H9 (cell line): ENCODE results near the gene MLIP. TPM values are rescaled to one million over a fixed set of nuclear protein-coding genes. Genes with fewer than 3 reads are reported as not detected.
A peak's percentile ranks its signal among the peaks of the same experiment; 100 is the strongest.

Experiments
- DNase-seq: peaks from one replicate; pipeline ENCODE4 v3.0.0-alpha.2; 2017
- H2AFZ ChIP-seq: one replicate; pipeline ENCODE4 v1.6.1; 2013; ENCODE audit warnings: mild to moderate bottlenecking, low read length, control low read depth, moderate library complexity
- H2AK5ac ChIP-seq: 2 replicates; pipeline ENCODE4 v1.6.1; 2013; ENCODE audit warnings: low read length, control low read depth, mixed read lengths; ENCODE audit not compliant: insufficient read length
- H2BK120ac ChIP-seq: one replicate; pipeline ENCODE4 v1.6.1; 2013; ENCODE audit warnings: low read depth, mild to moderate bottlenecking, low read length, control low read depth, inconsistent platforms; ENCODE audit not compliant: poor library complexity, severe bottlenecking
- H2BK12ac ChIP-seq: 2 replicates; pipeline ENCODE4 v1.6.1; 2013; ENCODE audit warnings: low read length, control low read depth, mixed read lengths, low read depth; ENCODE audit not compliant: insufficient read length
- H2BK15ac ChIP-seq: 2 replicates; pipeline ENCODE4 v1.6.1; 2013; ENCODE audit warnings: low read depth, low read length, control low read depth
- H2BK20ac ChIP-seq: one replicate; pipeline ENCODE4 v1.6.1; 2013; ENCODE audit warnings: low read depth, mild to moderate bottlenecking, low read length, control low read depth, inconsistent platforms; ENCODE audit not compliant: poor library complexity, severe bottlenecking
- H2BK5ac ChIP-seq: 2 replicates; pipeline ENCODE4 v1.6.1; 2013; ENCODE audit warnings: low read length, control low read depth, mixed read lengths; ENCODE audit not compliant: insufficient read length
- H3K14ac ChIP-seq: 2 replicates; pipeline ENCODE4 v1.6.1; 2013; ENCODE audit warnings: low read length, control low read depth; ENCODE audit not compliant: insufficient read depth
- H3K18ac ChIP-seq: 2 replicates; pipeline ENCODE4 v1.6.1; 2013; ENCODE audit warnings: low read depth, mild to moderate bottlenecking, mixed read lengths, low read length, control low read depth; ENCODE audit not compliant: insufficient read length
- H3K23ac ChIP-seq: 2 replicates; pipeline ENCODE4 v1.6.1; 2013; ENCODE audit warnings: low read length, control low read depth, mixed read lengths, low read depth; ENCODE audit not compliant: insufficient read length
- H3K23me2 ChIP-seq: 2 replicates; pipeline ENCODE4 v1.6.1; 2013; ENCODE audit warnings: low read depth, mild to moderate bottlenecking, mixed read lengths, low read length, control low read depth; ENCODE audit not compliant: insufficient read length, poor library complexity, severe bottlenecking
- H3K27ac ChIP-seq: 2 replicates; pipeline ENCODE4 v1.5.1; 2013; ENCODE audit warnings: low read length, control low read depth, mixed read lengths, low read depth; ENCODE audit not compliant: insufficient read length
- H3K27me3 ChIP-seq: 2 replicates; pipeline ENCODE4 v1.6.1; 2013; ENCODE audit warnings: low read length, control low read depth, inconsistent platforms; ENCODE audit not compliant: insufficient read depth
- H3K4ac ChIP-seq: 2 replicates; pipeline ENCODE4 v1.6.1; 2013; ENCODE audit warnings: low read depth, mild to moderate bottlenecking, control low read depth, inconsistent platforms, low read length, moderate library complexity
- H3K4me1 ChIP-seq: 2 replicates; pipeline ENCODE4 v1.6.1; 2013; ENCODE audit warnings: low read length, control low read depth, inconsistent platforms; ENCODE audit not compliant: insufficient read depth
- H3K4me2 ChIP-seq: 2 replicates; pipeline ENCODE4 v1.6.1; 2013; ENCODE audit warnings: low read length, control low read depth, mixed read lengths; ENCODE audit not compliant: insufficient read length, insufficient read depth
- H3K56ac ChIP-seq: 2 replicates; pipeline ENCODE4 v1.6.1; 2013; ENCODE audit warnings: low read depth, mild to moderate bottlenecking, mixed read lengths, low read length, control low read depth; ENCODE audit not compliant: insufficient read length
- H3K79me1 ChIP-seq: 2 replicates; pipeline ENCODE4 v1.6.1; 2013; ENCODE audit warnings: low read depth, mild to moderate bottlenecking, moderate library complexity, low read length, control low read depth, inconsistent platforms; ENCODE audit not compliant: insufficient read depth, poor library complexity, severe bottlenecking
- H3K79me2 ChIP-seq: 2 replicates; pipeline ENCODE4 v1.6.1; 2013; ENCODE audit warnings: low read length, control low read depth, inconsistent platforms; ENCODE audit not compliant: insufficient read depth
- H3K9ac ChIP-seq: 2 replicates; pipeline ENCODE4 v1.6.1; 2013; ENCODE audit warnings: low read length, control low read depth, mixed read lengths; ENCODE audit not compliant: insufficient read length; ENCODE audit errors: extremely low read depth
- H3K9me3 ChIP-seq: one replicate; pipeline ENCODE4 v1.6.1; 2013; ENCODE audit warnings: low read depth, low read length, inconsistent platforms; ENCODE audit not compliant: control insufficient read depth
- H3T11ph ChIP-seq: one replicate; pipeline ENCODE4 v1.6.1; 2013; ENCODE audit warnings: mild to moderate bottlenecking, low read length, control low read depth, inconsistent platforms
- H4K20me1 ChIP-seq: one replicate; pipeline ENCODE4 v1.6.1; 2013; ENCODE audit not compliant: control insufficient read depth, insufficient read length, insufficient read depth
- H4K5ac ChIP-seq: 2 replicates; pipeline ENCODE4 v1.6.1; 2013; ENCODE audit warnings: low read depth, mild to moderate bottlenecking, mixed read lengths, low read length, control low read depth; ENCODE audit not compliant: insufficient read length
- H4K8ac ChIP-seq: replicated peaks from 2 replicates; pipeline ENCODE4 v1.6.1; 2013; ENCODE audit warnings: low read length, control low read depth, mixed read lengths, low read depth; ENCODE audit not compliant: insufficient read length
- H4K91ac ChIP-seq: 2 replicates; pipeline ENCODE4 v1.6.1; 2013; ENCODE audit warnings: low read depth, mild to moderate bottlenecking, moderate library complexity, mixed read lengths, low read length, control low read depth; ENCODE audit not compliant: insufficient read length
- H3K27ac Mint-ChIP-seq, 3 experiments: 2 replicates in 2 of 3; 3 replicates in 1 of 3; pipeline ENCODE4 v1.8.0; 2020 to 2021; ENCODE audit warnings: mixed read lengths in 3 of 3, mild to moderate bottlenecking in 1 of 3, moderate library complexity in 1 of 3
- H3K27me3 Mint-ChIP-seq: 2 replicates; pipeline ENCODE4 v1.8.0; 2021; ENCODE audit warnings: low read depth, mild to moderate bottlenecking, moderate library complexity, mixed read lengths
- H3K36me3 Mint-ChIP-seq, 3 experiments: 2 replicates in 2 of 3; 3 replicates in 1 of 3; pipeline ENCODE4 v1.8.0; 2020 to 2021; ENCODE audit warnings: low read depth in 3 of 3, mixed read lengths in 3 of 3; ENCODE audit not compliant: insufficient read depth in 1 of 3
- H3K4me1 Mint-ChIP-seq, 2 experiments: 2 replicates each; pipeline ENCODE4 v1.8.0; 2020; ENCODE audit warnings: mixed read lengths in 2 of 2
- H3K4me3 Mint-ChIP-seq, 2 experiments: 2 replicates in 1 of 2; 3 replicates in 1 of 2; pipeline ENCODE4 v1.8.0; 2020 to 2021; ENCODE audit warnings: mild to moderate bottlenecking in 2 of 2, mixed read lengths in 2 of 2, moderate library complexity in 1 of 2
- H3K9me3 Mint-ChIP-seq, 2 experiments: 2 replicates in 1 of 2; 3 replicates in 1 of 2; pipeline ENCODE4 v1.8.0; 2020; ENCODE audit warnings: mild to moderate bottlenecking in 2 of 2, mixed read lengths in 2 of 2, moderate library complexity in 1 of 2
- CTCF ChIP-seq: fragments of 200-600 bp; sonication (generic); conservative IDR thresholded peaks from 3 replicates; pipeline ENCODE4 v1.8.0; 2021; ENCODE audit warnings: antibody characterized with exemption, mild to moderate bottlenecking
- WGBS: extraction: QIAGEN DNeasy Blood & Tissue Kit; methylation state at CpG from one replicate; pipeline ENCODE4 v1.1.7; 2013; ENCODE audit warnings: missing lambda C conversion rate, low lambda C conversion rate, mixed read lengths; ENCODE audit not compliant: insufficient read length; ENCODE audit errors: extremely low coverage; 5-methylcytosine and 5-hydroxymethylcytosine counted together
- total RNA-seq: library from RNA; stranded (reverse); gene quantifications from 2 replicates; pipeline ENCODE4 v1.2.1, GENCODE V29; 2021

The MLIP gene
- total RNA-seq, 1 experiment from 2014 or later, result not detected

GRCh38 chr6:54264581-54265272 lies 153.5 kb downstream of the MLIP start:
- peak overlapping the region; percentile 17 for H3T11ph ChIP-seq
- no peak overlapping the region for H3K4ac ChIP-seq
- H3K18ac ChIP-seq, result no peak overlapping the region
- H3K9me3 ChIP-seq, result no peaks in the 10 kb centered on the region
- H3K23ac ChIP-seq, result no peak overlapping the region
- no peak overlapping the region for H3K27ac ChIP-seq
- Mint-ChIP-seq H3K4me1 (peaks cover 20 to 27% of the 10 kb centered on the region in 2 experiments), H3K27ac (no peak overlapping the region), H3K27me3 (peaks cover 17% of the 10 kb centered on the region), H3K4me3 (no peak overlapping the region), H3K36me3 (no peaks in the 10 kb centered on the region), H3K9me3 (no peaks in the 10 kb centered on the region)
- no peak overlapping the region for H4K5ac ChIP-seq
- no peak overlapping the region for H4K8ac ChIP-seq
- no peak overlapping the region for H3K14ac ChIP-seq
- H4K20me1 ChIP-seq, result no peaks in the 10 kb centered on the region
- no peak overlapping the region for H3K56ac ChIP-seq
- no peak for TF ChIP-seq CTCF
- no peak overlapping the region for H2BK120ac ChIP-seq
- H4K91ac ChIP-seq, result no peak overlapping the region
- no peak overlapping the region for H2BK15ac ChIP-seq
- no peak overlapping the region for H2BK12ac ChIP-seq
- no peak overlapping the region for H2BK20ac ChIP-seq
- no CpG with 5 or more reads among the region's 4 CpGs for WGBS
- no peak overlapping the region for H3K9ac ChIP-seq
- no peak for DNase-seq
- no peak overlapping the region for H2AK5ac ChIP-seq
- no peaks in the 10 kb centered on the region for H3K4me1 ChIP-seq
- no peaks in the 10 kb centered on the region for H3K23me2 ChIP-seq
- no peak overlapping the region for H3K4me2 ChIP-seq
- no peak overlapping the region for H2AFZ ChIP-seq
- H2BK5ac ChIP-seq, result no peak overlapping the region
- no peaks in the 10 kb centered on the region for H3K79me1 ChIP-seq
- no peaks in the 10 kb centered on the region for H3K27me3 ChIP-seq
- no peaks in the 10 kb centered on the region for H3K79me2 ChIP-seq
